HG02763 (cell line): ENCODE data around the gene MTHFR.
"Not testable (repeated sequence)": the region's sequence is repeated elsewhere in the genome, so short reads cannot be mapped to it uniquely, and the experiment has no call there.

Source experiments
- ATAC-seq: cut with Tn5 transposase; IDR thresholded peaks from one replicate; pipeline ENCODE4 v1.9.1; 2021; ENCODE audit warnings: mild to moderate bottlenecking, moderate library complexity; ENCODE audit not compliant: unreplicated experiment

Gene MTHFR

GRCh38 chr1:11833900-11834299, 28.1 kb upstream of the MTHFR start:
- no peak for ATAC-seq

- ATAC-seq: no peak
Measured at GRCh38 chr1:11833497-11833896, 27.7 kb upstream of the MTHFR start.

GRCh38 chr1:11831945-11832725, 26.4 kb upstream of the MTHFR start:
- no peak for ATAC-seq

- no peak for ATAC-seq
Measured at GRCh38 chr1:11828511-11828910, 22.7 kb upstream of the MTHFR start.

- no peak for ATAC-seq
Measured at GRCh38 chr1:11826946-11827345, 21.2 kb upstream of the MTHFR start.

GRCh38 chr1:11825131-11825530, 19.4 kb upstream of the MTHFR start:
- no peak for ATAC-seq

- ATAC-seq: no peak
Measured at GRCh38 chr1:11823366-11824137, 17.8 kb upstream of the MTHFR start.

GRCh38 chr1:11822091-11822490, 16.3 kb upstream of the MTHFR start:
- no peak for ATAC-seq

GRCh38 chr1:11817192-11817591, 11.4 kb upstream of the MTHFR start:
- ATAC-seq: no peak

- ATAC-seq: no peak
Measured at GRCh38 chr1:11813021-11813420, 7.3 kb upstream of the MTHFR start.

- no peak for ATAC-seq
Measured at GRCh38 chr1:11807133-11807532, 1.4 kb upstream of the MTHFR start.

GRCh38 chr1:11806307-11806936, 658 bp upstream of the MTHFR start:
- ATAC-seq: peak; percentile 31

GRCh38 chr1:11804666-11805421, 920 bp downstream of the MTHFR start:
- ATAC-seq: no peak

GRCh38 chr1:11803924-11804665, 1.7 kb downstream of the MTHFR start:
- not testable (repeated sequence) for ATAC-seq

- no peak for ATAC-seq
Measured at GRCh38 chr1:11802973-11803885, 2.5 kb downstream of the MTHFR start.

- no peak for ATAC-seq
Measured at GRCh38 chr1:11802616-11802972, 3.2 kb downstream of the MTHFR start.

GRCh38 chr1:11800756-11801433, 4.9 kb downstream of the MTHFR start:
- no peak for ATAC-seq

- ATAC-seq: no peak
Measured at GRCh38 chr1:11800391-11800755, 5.4 kb downstream of the MTHFR start.

- ATAC-seq: no peak
Measured at GRCh38 chr1:11799896-11800295, 5.9 kb downstream of the MTHFR start.
